Activated CD8-positive, alpha-beta T cell treated with anti-CD3 and anti-CD28 coated beads for 36 hours (primary cell): ENCODE measurements around the gene CRYGD. TPM values are rescaled to one million over a fixed set of nuclear protein-coding genes. Genes with fewer than 3 reads are reported as not detected.

Source experiments
- ATAC-seq: fragments of 200-7000 bp; cut with Tn5 transposase; one replicate; pipeline ENCODE4 v1.10.0; 2021; ENCODE audit warnings: mild to moderate bottlenecking, moderate library complexity
- CTCF ChIA-PET: fragments of 350-600 bp; sonication (Branson Sonifier 250); formaldehyde crosslinking; loops from one replicate; lab custom pipeline; 2021; ENCODE audit warnings: antibody characterized with exemption; lab: Charles Lee
- POLR2A ChIA-PET: fragments of 350-600 bp; sonication (Branson Sonifier 250); formaldehyde crosslinking; loops from one replicate; lab custom pipeline; 2021; ENCODE audit warnings: antibody characterized with exemption; lab: Charles Lee
- DNase-seq: peaks from one replicate; pipeline ENCODE4 v3.0.0-alpha.2; 2020
- H3K27ac Mint-ChIP-seq: one replicate; pipeline ENCODE4 v1.8.0; 2021; ENCODE audit warnings: mild to moderate bottlenecking, mixed read lengths
- H3K27me3 Mint-ChIP-seq: one replicate; pipeline ENCODE4 v1.8.0; 2021; ENCODE audit warnings: mixed read lengths
- H3K36me3 Mint-ChIP-seq: one replicate; pipeline ENCODE4 v1.8.0; 2021; ENCODE audit warnings: low read depth, mixed read lengths
- H3K4me1 Mint-ChIP-seq: one replicate; pipeline ENCODE4 v1.8.0; 2021; ENCODE audit warnings: low read depth, mixed read lengths
- H3K4me3 Mint-ChIP-seq: one replicate; pipeline ENCODE4 v1.8.0; 2021; ENCODE audit warnings: mild to moderate bottlenecking, moderate library complexity, mixed read lengths
- H3K9me3 Mint-ChIP-seq: one replicate; pipeline ENCODE4 v1.8.0; 2021; ENCODE audit warnings: mixed read lengths
- CTCF ChIP-seq: fragments of 200-600 bp; IDR thresholded peaks from one replicate; pipeline ENCODE4 v1.8.0; 2022; ENCODE audit warnings: antibody characterized with exemption, mild to moderate bottlenecking
- intact Hi-C: fragments of 100-400 bp; cut with micrococcal nuclease; formaldehyde crosslinking; loops from one replicate; pipeline ENCODE4 v1.10.0; 2022
- total RNA-seq, 2 experiments: library from RNA; stranded (reverse); gene quantifications; one replicate each; pipeline ENCODE4 v1.2.3, GENCODE V29; 2021

CRYGD gene
- total RNA-seq, 2 experiments from 2014 or later: not detected

- CTCF ChIA-PET: interaction anchor here (1.0 kb wide), 1 partner anchor 22 kb away, joined by 3 read pairs; no protein-coding TSS in a partner anchor
- Mint-ChIP-seq H3K9me3 (peaks cover 7% of the 10 kb centered on the region), H3K36me3 (no peaks in the 10 kb centered on the region)
These were observed 28.8 kb upstream of the CRYGD start for GRCh38 chr2:208153156-208153555.

GRCh38 chr2:208150956-208151355 lies 26.6 kb upstream of the CRYGD start:
- no peaks in the 10 kb centered on the region for H3K4me1 Mint-ChIP-seq
- no peak for TF ChIP-seq CTCF
- intact Hi-C loops: no loop called here
- H3K27me3 Mint-ChIP-seq: peaks cover 2% of the 10 kb centered on the region
- no peak for ATAC-seq
- no peak overlapping the region for H3K4me3 Mint-ChIP-seq
- DNase-seq: no peak
- H3K27ac Mint-ChIP-seq: no peak overlapping the region
- no peaks in the 10 kb centered on the region for H3K36me3 Mint-ChIP-seq
- ChIA-PET POLR2A (no interaction called here), CTCF (no interaction called here)
- H3K9me3 Mint-ChIP-seq: peaks cover 7% of the 10 kb centered on the region

More at GRCh38 chr2:208153156-208153555, 28.8 kb upstream of the CRYGD start:
- Mint-ChIP-seq H3K27ac (no peak overlapping the region), H3K27me3 (peaks cover 2% of the 10 kb centered on the region), H3K4me3 (no peak overlapping the region), H3K4me1 (no peaks in the 10 kb centered on the region)
- no peak for ATAC-seq
- intact Hi-C loops: no loop called here
- TF ChIP-seq CTCF: no peak
- no peak for DNase-seq
- POLR2A ChIA-PET: no interaction called here

- Mint-ChIP-seq H3K36me3 (no peaks in the 10 kb centered on the region), H3K27me3 (peaks cover 2% of the 10 kb centered on the region), H3K27ac (no peak overlapping the region), H3K9me3 (peaks cover 7% of the 10 kb centered on the region), H3K4me3 (no peak overlapping the region), H3K4me1 (no peaks in the 10 kb centered on the region)
- intact Hi-C loops: no loop called here
- DNase-seq (no peak), ATAC-seq (no peak)
- TF ChIP-seq CTCF: no peak
- POLR2A ChIA-PET: interaction anchor here (0.6 kb wide), 1 partner anchor 458 kb away, joined by 3 read pairs; no protein-coding TSS in a partner anchor
- CTCF ChIA-PET: interaction anchor here (0.7 kb wide), 1 partner anchor 25 kb away, joined by 3 read pairs; no protein-coding TSS in a partner anchor
These were observed 25.8 kb upstream of the CRYGD start for GRCh38 chr2:208150094-208150493.

GRCh38 chr2:208148803-208149202 lies 24.5 kb upstream of the CRYGD start:
- CTCF ChIA-PET: no interaction called here

GRCh38 chr2:208147759-208148158 lies 23.4 kb upstream of the CRYGD start:
- intact Hi-C loops: no loop called here
- POLR2A ChIA-PET: no interaction called here
- TF ChIP-seq CTCF: no peak
- Mint-ChIP-seq H3K27ac (no peak overlapping the region), H3K4me1 (no peaks in the 10 kb centered on the region), H3K27me3 (peaks cover 2% of the 10 kb centered on the region), H3K9me3 (peaks cover 7% of the 10 kb centered on the region), H3K4me3 (no peak overlapping the region), H3K36me3 (no peaks in the 10 kb centered on the region)
- DNase-seq: no peak
- CTCF ChIA-PET: no interaction called here
- ATAC-seq: no peak

More at GRCh38 chr2:208148803-208149202, 24.5 kb upstream of the CRYGD start:
- no peak for DNase-seq
- Mint-ChIP-seq H3K4me3 (no peak overlapping the region), H3K27me3 (peaks cover 2% of the 10 kb centered on the region), H3K4me1 (no peaks in the 10 kb centered on the region), H3K27ac (no peak overlapping the region), H3K9me3 (peaks cover 7% of the 10 kb centered on the region), H3K36me3 (no peaks in the 10 kb centered on the region)
- no peak for ATAC-seq
- no peak for TF ChIP-seq CTCF
- intact Hi-C loops: no loop called here
- POLR2A ChIA-PET: no interaction called here
